A673 (cell line): ENCODE data around the gene BUB1. TPM values are rescaled to one million over a fixed set of nuclear protein-coding genes. Genes with fewer than 3 reads are reported as not detected.

ENCODE experiments used
- BruUV-seq: library from RNA; stranded (reverse); fragments of 400-500 nt; replicated peaks from 2 replicates; lab custom pipeline; 2021; lab: Mats Ljungman, UMichigan
- CTCF ChIA-PET: fragments of 300-600 bp; sonication (Branson Sonifier 250); formaldehyde crosslinking; loops from one replicate; lab custom pipeline; 2022; ENCODE audit warnings: antibody characterized with exemption; lab: Charles Lee
- POLR2A ChIA-PET: fragments of 300-600 bp; sonication (Branson Sonifier 250); formaldehyde crosslinking; loops from one replicate; lab custom pipeline; 2022; ENCODE audit warnings: antibody characterized with exemption; ENCODE audit not compliant: low non-redundant PET; lab: Charles Lee
- DNase-seq: peaks from one replicate; pipeline ENCODE4 v3.0.0-alpha.2; 2015; ENCODE audit warnings: low spot score
- H3K27ac ChIP-seq: fragments of 200-600 bp; sonication (generic); 2 replicates; pipeline ENCODE4 v1.5.1; 2016; ENCODE audit warnings: mixed run types, low read depth, mild to moderate bottlenecking, mixed read lengths, antibody characterized with exemption, low read length; ENCODE audit not compliant: poor library complexity, severe bottlenecking
- H3K27me3 ChIP-seq: fragments of 200-600 bp; sonication (generic); replicated peaks from 2 replicates; pipeline ENCODE4 v1.6.1; 2017; ENCODE audit warnings: mixed run types, low read depth, mild to moderate bottlenecking, mixed read lengths, antibody characterized with exemption, low read length; ENCODE audit not compliant: insufficient read depth, poor library complexity
- H3K36me3 ChIP-seq: fragments of 200-600 bp; sonication (generic); 2 replicates; pipeline ENCODE4 v1.6.1; 2016; ENCODE audit warnings: mixed run types, mild to moderate bottlenecking, mixed read lengths, antibody characterized with exemption, low read length; ENCODE audit not compliant: insufficient read depth, poor library complexity, severe bottlenecking
- H3K4me1 ChIP-seq: fragments of 200-600 bp; sonication (generic); 2 replicates; pipeline ENCODE4 v1.6.1; 2017; ENCODE audit warnings: mixed run types, mild to moderate bottlenecking, mixed read lengths, antibody characterized with exemption, low read length; ENCODE audit not compliant: insufficient read depth, poor library complexity, severe bottlenecking
- H3K4me3 ChIP-seq: fragments of 200-600 bp; sonication (generic); 2 replicates; pipeline ENCODE4 v1.5.1; 2016; ENCODE audit warnings: low read depth, mixed run types, mild to moderate bottlenecking, mixed read lengths, low read length; ENCODE audit not compliant: poor library complexity, severe bottlenecking
- H3K9me3 ChIP-seq: fragments of 200-600 bp; sonication (generic); 2 replicates; pipeline ENCODE4 v1.6.1; 2016; ENCODE audit warnings: mixed run types, low read depth, mild to moderate bottlenecking, mixed read lengths, antibody characterized with exemption, low read length; ENCODE audit not compliant: poor library complexity, severe bottlenecking
- CTCF ChIP-seq: fragments of 300-800, 200-600 bp; sonication (generic); conservative IDR thresholded peaks from 2 replicates; pipeline ENCODE4 v1.5.1; 2017; ENCODE audit warnings: low read depth, mild to moderate bottlenecking, antibody characterized with exemption, low read length, moderate library complexity, mixed read lengths
- EZH2 ChIP-seq: fragments of 200-600 bp; sonication (generic); IDR thresholded peaks from 2 replicates; pipeline ENCODE4 v1.6.1; 2017; ENCODE audit warnings: borderline replicate concordance, low read depth, mild to moderate bottlenecking, mixed read lengths, antibody characterized with exemption, low read length; ENCODE audit not compliant: poor library complexity, severe bottlenecking
- intact Hi-C: fragments of 100-400 bp; cut with micrococcal nuclease; formaldehyde crosslinking; loops from one replicate; pipeline ENCODE4 v1.10.0; 2022; ENCODE audit not compliant: unreplicated experiment
- total RNA-seq: library from RNA; stranded (reverse); gene quantifications from 2 replicates; pipeline ENCODE4 v1.2.3, GENCODE V29; 2021

The BUB1 gene
- total RNA-seq, 1 experiment from 2014 or later: 98.0 TPM

GRCh38 chr2:110712737-110713136 lies 34.9 kb upstream of the BUB1 start:
- no peak for TF ChIP-seq EZH2
- no peak for TF ChIP-seq CTCF
- BruUV-seq: no TSS peak
- POLR2A ChIA-PET: no interaction called here
- no peaks in the 10 kb centered on the region for H3K9me3 ChIP-seq
- no peaks in the 10 kb centered on the region for H3K36me3 ChIP-seq
- CTCF ChIA-PET: no interaction called here
- no peak overlapping the region for H3K4me3 ChIP-seq
- intact Hi-C loops: no loop called here
- no peak for DNase-seq
- H3K27me3 ChIP-seq: peaks cover 32% of the 10 kb centered on the region
- no peaks in the 10 kb centered on the region for H3K4me1 ChIP-seq
- H3K27ac ChIP-seq: no peak overlapping the region

- no peaks in the 10 kb centered on the region for H3K9me3 ChIP-seq
- no peaks in the 10 kb centered on the region for H3K36me3 ChIP-seq
- no peak for DNase-seq
- H3K27ac ChIP-seq: no peak overlapping the region
- POLR2A ChIA-PET: no interaction called here
- intact Hi-C loops: no loop called here
- no peak overlapping the region for H3K4me3 ChIP-seq
- H3K27me3 ChIP-seq: peaks cover 22% of the 10 kb centered on the region
- H3K4me1 ChIP-seq: peaks cover 2% of the 10 kb centered on the region
- CTCF ChIA-PET: no interaction called here
- no peak for TF ChIP-seq EZH2
- TF ChIP-seq CTCF: no peak
- BruUV-seq: no TSS peak
These were observed 30.6 kb upstream of the BUB1 start for GRCh38 chr2:110708455-110708854.

GRCh38 chr2:110707386-110707965 lies 29.6 kb upstream of the BUB1 start:
- TF ChIP-seq EZH2 (no peak), CTCF (no peak)
- ChIA-PET POLR2A (no interaction called here), CTCF (no interaction called here)
- Histone ChIP-seq H3K27ac (no peak overlapping the region), H3K9me3 (no peaks in the 10 kb centered on the region), H3K4me1 (peaks cover 12% of the 10 kb centered on the region), H3K27me3 (peaks cover 22% of the 10 kb centered on the region), H3K4me3 (no peak overlapping the region), H3K36me3 (no peaks in the 10 kb centered on the region)
- DNase-seq: no peak
- intact Hi-C loops: no loop called here
- no TSS peak for BruUV-seq
